K562 (cell line): ENCODE data around the gene CNTN4. TPM values are rescaled to one million over a fixed set of nuclear protein-coding genes. Genes with fewer than 3 reads are reported as not detected.

Experiments
- ATAC-seq: fragments of 200-7000 bp; cut with Tn5 transposase; 3 replicates; pipeline ENCODE4 v1.9.1; 2020; ENCODE audit warnings: moderate library complexity
- BruUV-seq: library from RNA; stranded (reverse); fragments of 400-500 nt; replicated peaks from 2 replicates; lab custom pipeline; 2021; lab: Mats Ljungman, UMichigan
- CTCF ChIA-PET: fragments of 300-600 bp; formaldehyde crosslinking; extraction: SDS; loops from one replicate; lab custom pipeline; 2021; ENCODE audit warnings: low intra/inter-chr PET ratio; lab: Yijun Ruan, JAX
- POLR2A ChIA-PET: fragments of 300-600, 350-650 bp; sonication (Branson Sonifier 250); formaldehyde crosslinking; extraction: SDS; loops from one replicate; lab custom pipeline; 2021; ENCODE audit warnings: antibody characterized with exemption, inconsistent platforms; lab: Yijun Ruan, JAX
- DNase-seq, 4 experiments: peaks; one replicate each; pipeline versions ENCODE4 v3.0.0 to v3.0.0-alpha.2; 2011 to 2018; ENCODE audit warnings: low spot score in 3 of 4, mixed read lengths in 3 of 4; ENCODE audit errors: extremely low read depth in 1 of 4
- FAIRE-seq: peaks from 2 replicates; lab custom pipeline; 2011; peaks lifted over from hg19 to GRCh38; lab: Jason Lieb, UNC
- H2AFZ ChIP-seq: 2 replicates; pipeline ENCODE4 v1.6.0; 2011; ENCODE audit warnings: low read depth, low read length, control low read depth, inconsistent platforms
- H3K27ac ChIP-seq: fragments of 200-600 bp; 3 replicates; pipeline ENCODE4 v1.8.0; 2011; ENCODE audit warnings: low read depth, mild to moderate bottlenecking, control low read depth, inconsistent platforms, low read length, moderate library complexity, mixed read lengths; ENCODE audit errors: extremely low read depth
- H3K27me3 ChIP-seq, 2 experiments: fragments of 300-600 bp in 1 of 2; 2 replicates in 1 of 2; 3 replicates in 1 of 2; pipeline versions ENCODE4 v1.6.0 to v1.8.0; 2011; ENCODE audit warnings: inconsistent platforms in 2 of 2, low read length in 2 of 2, mild to moderate bottlenecking in 1 of 2, mixed read lengths in 1 of 2, moderate library complexity in 1 of 2; ENCODE audit not compliant: control insufficient read depth in 2 of 2, insufficient read depth in 2 of 2
- H3K36me3 ChIP-seq: fragments of 300-600 bp; 3 replicates; pipeline ENCODE4 v1.8.0; 2011; ENCODE audit warnings: mild to moderate bottlenecking, low read length, inconsistent platforms; ENCODE audit not compliant: control insufficient read depth, insufficient read depth
- H3K4me1 ChIP-seq, 2 experiments: fragments of 200-600 bp in 1 of 2; replicated peaks in 1 of 2; 2 replicates in 1 of 2; 3 replicates in 1 of 2; pipeline versions ENCODE4 v1.5.1 to v1.8.0; 2011; ENCODE audit warnings: inconsistent platforms in 2 of 2, low read length in 2 of 2, mild to moderate bottlenecking in 1 of 2, mixed read lengths in 1 of 2, moderate library complexity in 1 of 2; ENCODE audit not compliant: control insufficient read depth in 2 of 2, insufficient read depth in 2 of 2
- H3K4me2 ChIP-seq: 2 replicates; pipeline ENCODE4 v1.6.1; 2011; ENCODE audit warnings: low read length, control low read depth, inconsistent platforms, mixed read lengths; ENCODE audit not compliant: insufficient read depth
- H3K4me3 ChIP-seq: fragments of 200-600 bp; sonication (generic), shearing (Covaris generic); 2 replicates; pipeline ENCODE4 v1.5.1; 2016; ENCODE audit warnings: control low read depth, inconsistent platforms
- H3K79me2 ChIP-seq: fragments of 200-600 bp; 3 replicates; pipeline ENCODE4 v1.8.0; 2011; ENCODE audit warnings: low read length, inconsistent platforms; ENCODE audit not compliant: control insufficient read depth, insufficient read depth
- H3K9ac ChIP-seq, 2 experiments: 2 replicates each; pipeline versions ENCODE4 v1.6.0 to v1.6.1; 2011; ENCODE audit warnings: low read depth in 2 of 2, low read length in 2 of 2, control low read depth in 1 of 2, inconsistent platforms in 1 of 2, mild to moderate bottlenecking in 1 of 2, mixed read lengths in 1 of 2; ENCODE audit not compliant: insufficient read depth in 1 of 2
- H3K9me1 ChIP-seq: one replicate; pipeline ENCODE4 v1.6.0; 2011; ENCODE audit warnings: inconsistent platforms, mild to moderate bottlenecking, low read length, moderate library complexity; ENCODE audit not compliant: control insufficient read depth, insufficient read depth
- H3K9me3 ChIP-seq: replicated peaks from 2 replicates; pipeline ENCODE4 v1.5.1; 2011; ENCODE audit warnings: low read depth, low read length, inconsistent platforms; ENCODE audit not compliant: control insufficient read depth, insufficient read depth
- H4K20me1 ChIP-seq: replicated peaks from 2 replicates; pipeline ENCODE4 v1.6.1; 2011; ENCODE audit warnings: low read length, inconsistent platforms, mixed read lengths; ENCODE audit not compliant: control insufficient read depth, insufficient read depth
- ATF6 ChIP-seq: sonication (generic); formaldehyde crosslinking; IDR thresholded peaks from 2 replicates; pipeline ENCODE4 v1.4.0; 2020; ENCODE audit warnings: mild to moderate bottlenecking, missing genetic modification reagents
- GABPA ChIP-seq: fragments of 200-800 bp; sonication (Bioruptor generic); conservative IDR thresholded peaks from 2 replicates; pipeline ENCODE4 v1.6.1; 2016; ENCODE audit warnings: low read depth, missing genetic modification characterization, missing compliant biosample characterization
- HDAC8 ChIP-seq: fragments of 450-650 bp; IDR thresholded peaks from 2 replicates; pipeline ENCODE4 v1.6.1; 2016; ENCODE audit warnings: mild to moderate bottlenecking, missing genetic modification characterization, moderate library complexity, missing compliant biosample characterization
- IFI16 ChIP-seq: fragments of 250-450 bp; sonication (Bioruptor Pico); IDR thresholded peaks from 2 replicates; pipeline ENCODE4 v2.1.2; 2022; ENCODE audit warnings: mild to moderate bottlenecking, inconsistent platforms
- PRPF4 ChIP-seq: fragments of 200-400 bp; formaldehyde crosslinking; IDR thresholded peaks from one replicate; pipeline ENCODE4 v1.6.1; 2017; ENCODE audit warnings: low read length, low read depth, mild to moderate bottlenecking; ENCODE audit not compliant: insufficient read depth, poor library complexity, severe bottlenecking
- PURB ChIP-seq: sonication (generic); formaldehyde crosslinking; IDR thresholded peaks from 2 replicates; pipeline ENCODE4 v1.9.0; 2021; ENCODE audit warnings: low read depth, mild to moderate bottlenecking, missing genetic modification reagents
- RBBP5 ChIP-seq: fragments of 200-600 bp; sonication (generic); IDR thresholded peaks from 2 replicates; pipeline ENCODE4 v1.6.1; 2012; ENCODE audit warnings: borderline replicate concordance, mild to moderate bottlenecking, low read length, control low read depth, inconsistent platforms; ENCODE audit not compliant: insufficient read depth, poor library complexity, severe bottlenecking
- ZNF324 ChIP-seq: fragments of 250-450 bp; sonication (Bioruptor Pico); IDR thresholded peaks from 2 replicates; pipeline ENCODE4 v1.4.0; 2020; ENCODE audit warnings: mild to moderate bottlenecking
- ZNF445 ChIP-seq: fragments of 250-450 bp; sonication (Bioruptor Pico); IDR thresholded peaks from 2 replicates; pipeline ENCODE4 v1.4.0; 2020; ENCODE audit warnings: low read depth, mild to moderate bottlenecking, moderate library complexity
- WGBS: fragments of 100-300 bp; shearing (Covaris generic); methylation state at CpG from one replicate; pipeline ENCODE4 v1.1.6; 2016; ENCODE audit warnings: low coverage, mixed read lengths; ENCODE audit not compliant: insufficient coverage; ENCODE audit errors: missing lambda C conversion rate; 5-methylcytosine and 5-hydroxymethylcytosine counted together
- in situ Hi-C: fragments of 300-500 bp; cut with MboI; formaldehyde crosslinking; loops from 4 replicates; pipeline ENCODE4 v1.15.0; 2018; ENCODE audit warnings: inconsistent platforms, mixed read lengths
- intact Hi-C: fragments of 100-400 bp; cut with micrococcal nuclease; formaldehyde crosslinking; loops from 2 replicates; pipeline ENCODE4 v1.14.2; 2022
- polyA plus RNA-seq, 8 experiments: library from polyadenylated mRNA; depleted of rRNA in 4 of 8; stranded (reverse) in 5 of 8; unstranded in 3 of 8; fragments of >200 nt; fragmentation: Nextera tagmentation in 2 of 8; fragmentation: Illumina TruSeq in 1 of 8; extraction: Ambion mirVana in 2 of 8; extraction: Trizol in 1 of 8; gene quantifications; 2 replicates each; pipeline versions ENCODE4 v1.2.1 to v1.2.3, GENCODE V29; 2011 to 2014; ENCODE audit warnings: inconsistent platforms in 1 of 8, missing spikeins in 1 of 8
- total RNA-seq, 7 experiments: library from RNA; depleted of rRNA in 6 of 7; stranded (reverse); fragments of >200 nt in 6 of 7; fragmentation: Illumina TruSeq in 2 of 7; extraction: Trizol in 2 of 7; gene quantifications; 2 replicates each; pipeline versions ENCODE4 v1.2.1 to v1.2.3, GENCODE V29; 2011 to 2021; ENCODE audit warnings: low replicate concordance in 1 of 7
- TF ChIP-seq, protein P1 (sequence below): sonication (generic); formaldehyde crosslinking; IDR thresholded peaks from 2 replicates; pipeline ENCODE4 v1.8.0; 2022; ENCODE audit warnings: mild to moderate bottlenecking, missing genetic modification reagents
- TF ChIP-seq, protein P2 (sequence below): fragments of 450-650 bp; formaldehyde crosslinking; IDR thresholded peaks from 2 replicates; pipeline ENCODE4 v1.4.0; 2020; ENCODE audit warnings: mild to moderate bottlenecking, moderate library complexity

CNTN4 gene
- total and polyA plus RNA-seq, 9 of the 15 experiments (the other 6 are each of a cell fraction or from before 2014, with no cell fraction given), result not detected

DNA sequence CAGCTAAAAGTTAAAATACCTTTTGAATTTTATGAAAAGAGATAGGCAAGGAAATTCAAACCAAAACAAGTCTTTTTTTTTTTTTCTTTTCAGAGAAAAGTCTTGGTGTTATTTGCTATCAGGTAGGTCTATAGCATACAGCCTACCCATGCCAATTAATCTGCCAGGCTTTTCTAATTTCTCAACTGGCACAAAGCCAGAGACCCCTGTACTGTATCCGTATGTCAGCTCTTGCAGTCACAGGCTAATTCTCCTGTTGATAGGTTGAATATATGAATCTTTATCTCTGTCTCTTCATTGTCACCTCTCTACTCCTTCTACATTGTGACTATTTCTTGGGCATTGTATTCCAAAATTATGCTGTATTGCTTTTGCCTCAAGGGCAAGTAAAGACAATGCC, 878.1 kb downstream of the CNTN4 start:
- no peaks in the 10 kb centered on the region for H3K27me3 ChIP-seq
- H4K20me1 ChIP-seq, result no peaks in the 10 kb centered on the region
- in situ Hi-C loops, result no loop called here
- no peak for TF ChIP-seq ZNF445 (CRISPR knock-in tag)
- TF ChIP-seq HDAC8 (tag), result no peak
- no peak for TF ChIP-seq PRPF4
- TF ChIP-seq RBBP5, result no peak
- TF ChIP-seq ATF6 (CRISPR knock-in tag), result no peak
- TF ChIP-seq PURB (CRISPR knock-in tag), result no peak
- TF ChIP-seq ZNF324, result no peak
- no peak for TF ChIP-seq IFI16
- no peak for TF ChIP-seq GABPA (tag)
- TF ChIP-seq, protein P1, sequence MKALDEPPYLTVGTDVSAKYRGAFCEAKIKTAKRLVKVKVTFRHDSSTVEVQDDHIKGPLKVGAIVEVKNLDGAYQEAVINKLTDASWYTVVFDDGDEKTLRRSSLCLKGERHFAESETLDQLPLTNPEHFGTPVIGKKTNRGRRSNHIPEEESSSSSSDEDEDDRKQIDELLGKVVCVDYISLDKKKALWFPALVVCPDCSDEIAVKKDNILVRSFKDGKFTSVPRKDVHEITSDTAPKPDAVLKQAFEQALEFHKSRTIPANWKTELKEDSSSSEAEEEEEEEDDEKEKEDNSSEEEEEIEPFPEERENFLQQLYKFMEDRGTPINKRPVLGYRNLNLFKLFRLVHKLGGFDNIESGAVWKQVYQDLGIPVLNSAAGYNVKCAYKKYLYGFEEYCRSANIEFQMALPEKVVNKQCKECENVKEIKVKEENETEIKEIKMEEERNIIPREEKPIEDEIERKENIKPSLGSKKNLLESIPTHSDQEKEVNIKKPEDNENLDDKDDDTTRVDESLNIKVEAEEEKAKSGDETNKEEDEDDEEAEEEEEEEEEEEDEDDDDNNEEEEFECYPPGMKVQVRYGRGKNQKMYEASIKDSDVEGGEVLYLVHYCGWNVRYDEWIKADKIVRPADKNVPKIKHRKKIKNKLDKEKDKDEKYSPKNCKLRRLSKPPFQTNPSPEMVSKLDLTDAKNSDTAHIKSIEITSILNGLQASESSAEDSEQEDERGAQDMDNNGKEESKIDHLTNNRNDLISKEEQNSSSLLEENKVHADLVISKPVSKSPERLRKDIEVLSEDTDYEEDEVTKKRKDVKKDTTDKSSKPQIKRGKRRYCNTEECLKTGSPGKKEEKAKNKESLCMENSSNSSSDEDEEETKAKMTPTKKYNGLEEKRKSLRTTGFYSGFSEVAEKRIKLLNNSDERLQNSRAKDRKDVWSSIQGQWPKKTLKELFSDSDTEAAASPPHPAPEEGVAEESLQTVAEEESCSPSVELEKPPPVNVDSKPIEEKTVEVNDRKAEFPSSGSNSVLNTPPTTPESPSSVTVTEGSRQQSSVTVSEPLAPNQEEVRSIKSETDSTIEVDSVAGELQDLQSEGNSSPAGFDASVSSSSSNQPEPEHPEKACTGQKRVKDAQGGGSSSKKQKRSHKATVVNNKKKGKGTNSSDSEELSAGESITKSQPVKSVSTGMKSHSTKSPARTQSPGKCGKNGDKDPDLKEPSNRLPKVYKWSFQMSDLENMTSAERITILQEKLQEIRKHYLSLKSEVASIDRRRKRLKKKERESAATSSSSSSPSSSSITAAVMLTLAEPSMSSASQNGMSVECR (CRISPR knock-in tag), result no peak
- TF ChIP-seq, protein P2, sequence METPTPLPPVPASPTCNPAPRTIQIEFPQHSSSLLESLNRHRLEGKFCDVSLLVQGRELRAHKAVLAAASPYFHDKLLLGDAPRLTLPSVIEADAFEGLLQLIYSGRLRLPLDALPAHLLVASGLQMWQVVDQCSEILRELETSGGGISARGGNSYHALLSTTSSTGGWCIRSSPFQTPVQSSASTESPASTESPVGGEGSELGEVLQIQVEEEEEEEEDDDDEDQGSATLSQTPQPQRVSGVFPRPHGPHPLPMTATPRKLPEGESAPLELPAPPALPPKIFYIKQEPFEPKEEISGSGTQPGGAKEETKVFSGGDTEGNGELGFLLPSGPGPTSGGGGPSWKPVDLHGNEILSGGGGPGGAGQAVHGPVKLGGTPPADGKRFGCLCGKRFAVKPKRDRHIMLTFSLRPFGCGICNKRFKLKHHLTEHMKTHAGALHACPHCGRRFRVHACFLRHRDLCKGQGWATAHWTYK (CRISPR knock-in tag), result no peak
- 11% methylated on average over 1 of the region's 1 CpG for whole genome bisulfite sequencing
- no peaks in the 10 kb centered on the region for H3K79me2 ChIP-seq
- H3K27ac ChIP-seq, result no peak overlapping the region
- H3K9me1 ChIP-seq, result no peaks in the 10 kb centered on the region
- POLR2A ChIA-PET, result interaction anchor here (0.7 kb wide), 1 partner anchor 213 kb away, joined by 3 read pairs; no protein-coding TSS in a partner anchor
- DNase-seq (no peak), FAIRE-seq (no peak), ATAC-seq (no peak)
- CTCF ChIA-PET, result no interaction called here
- no peak overlapping the region for H3K4me2 ChIP-seq
- no peak overlapping the region for H2AFZ ChIP-seq
- no peak overlapping the region for H3K4me3 ChIP-seq
- intact Hi-C loops, result no loop called here
- BruUV-seq, result no TSS peak
- no peaks in the 10 kb centered on the region for H3K36me3 ChIP-seq
- no peaks in the 10 kb centered on the region for H3K4me1 ChIP-seq
- no peaks in the 10 kb centered on the region; the same call in 1 of the 2 replicates for H3K9me3 ChIP-seq
- H3K9ac ChIP-seq, result no peak overlapping the region
